Measurements from ENCODE around the gene OSBPL2.

GRCh38 chr20:62233684-62234083, 4.6 kb upstream of the OSBPL2 start:
- no peak for TF ChIP-seq CTCF (conservative IDR thresholded peaks at IDR 0.05; ENCODE audit: low read depth, low read length)
- no peak for TF ChIP-seq EZH2 (IDR thresholded peaks at IDR 0.05; ENCODE audit: borderline replicate concordance, low read depth, low read length, poor library complexity, severe bottlenecking)
